Measurements from ENCODE around the gene PKD2L2. TPM values are rescaled to one million over a fixed set of nuclear protein-coding genes. Genes with fewer than 3 reads are reported as not detected.

The PKD2L2 gene
- total and polyA plus RNA-seq, 9 of the 15 experiments (the other 6 are each of a cell fraction or from before 2014, with no cell fraction given) = 0.08 to 0.25 (median 0.11) TPM; not detected in 5

GRCh38 chr5:137888863-137889759 lies at the start of gene PKD2L2 (continued):
- 0 out of 2 replicates have a peak, but pooled peaks have one; percentile 59 for TF ChIP-seq ZNF655 (CRISPR knock-in tag; IDR thresholded peaks at IDR 0.05)
- no peak for TF ChIP-seq NFYB (IDR thresholded peaks at IDR 0.05; ENCODE audit: extremely low read depth, insufficient read length)
- no peak for TF ChIP-seq RBBP5 (IDR thresholded peaks at IDR 0.05; ENCODE audit: borderline replicate concordance, insufficient read depth, low read length, poor library complexity, severe bottlenecking)
- no peak for TF ChIP-seq FOXJ3 (CRISPR knock-in tag; IDR thresholded peaks at IDR 0.05)
- no peak for TF ChIP-seq NELFE (IDR thresholded peaks at IDR 0.05; ENCODE audit: insufficient read depth, insufficient read length)
- TF ChIP-seq SMARCC2 (IDR thresholded peaks at IDR 0.05; ENCODE audit: low read depth) = no peak
- no peak for TF ChIP-seq ASH1L (IDR thresholded peaks at IDR 0.05; ENCODE audit: borderline replicate concordance, low read depth, partially characterized antibody)
- 0 out of 2 replicates have a peak, but pooled peaks have one; percentile 22 for TF ChIP-seq CBX5 (IDR thresholded peaks at IDR 0.05; ENCODE audit: borderline replicate concordance, low read depth)
- TF ChIP-seq ZNF445 (CRISPR knock-in tag; IDR thresholded peaks at IDR 0.05; ENCODE audit: low read depth) = no peak
- TF ChIP-seq HSF4 (CRISPR knock-in tag; IDR thresholded peaks at IDR 0.05; ENCODE audit: borderline replicate concordance) = no peak
- TF ChIP-seq CBX8 (IDR thresholded peaks at IDR 0.05; ENCODE audit: borderline replicate concordance, extremely low read depth, low read depth, low read length, poor library complexity, severe bottlenecking) = no peak
- TF ChIP-seq ZKSCAN1 (IDR thresholded peaks at IDR 0.05; ENCODE audit: low read depth, low read length) = no peak
- TF ChIP-seq ZNF407 (IDR thresholded peaks at IDR 0.05; ENCODE audit: low read depth) = no peak
- no peak for TF ChIP-seq RAD51 (IDR thresholded peaks at IDR 0.05; ENCODE audit: borderline replicate concordance, low read depth)
- TF ChIP-seq MEF2D (tag; conservative IDR thresholded peaks at IDR 0.05; ENCODE audit: low read depth) = no peak
- TF ChIP-seq ZNF766 (CRISPR knock-in tag; conservative IDR thresholded peaks at IDR 0.05) = no peak
